C4-2B (cell line): Measurements from ENCODE around the gene PRUNE1.

Experiments
- ZFX ChIP-seq: fragments of 450-650 bp; IDR thresholded peaks from 2 replicates; pipeline ENCODE4 v1.6.1; 2017
- TF ChIP-seq, protein P1 (sequence below): fragments of 450-650 bp; conservative IDR thresholded peaks from 2 replicates; pipeline ENCODE4 v1.5.1; 2017; ENCODE audit warnings: mild to moderate bottlenecking

DNA sequence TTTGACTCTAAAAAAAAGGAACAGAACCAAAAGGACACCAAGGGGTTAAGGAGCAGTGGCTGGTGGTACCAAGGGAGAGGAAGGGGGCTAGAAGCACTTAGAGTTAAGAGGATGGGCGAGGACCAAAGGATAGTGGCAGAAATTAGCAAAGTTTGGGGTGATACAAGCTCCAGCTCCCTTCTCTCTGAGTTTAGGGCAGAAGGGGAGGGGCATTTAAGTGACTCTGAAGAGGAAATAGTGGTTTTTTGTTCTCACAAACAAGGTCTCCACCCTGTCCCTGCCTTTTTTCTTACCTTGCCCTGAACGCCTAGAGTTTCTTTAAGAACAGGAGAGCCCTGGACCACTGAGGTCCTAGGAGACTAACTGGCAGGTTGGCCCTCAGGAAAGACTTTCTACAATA lies 47.9 kb downstream of the PRUNE1 start:
- TF ChIP-seq, protein P1, sequence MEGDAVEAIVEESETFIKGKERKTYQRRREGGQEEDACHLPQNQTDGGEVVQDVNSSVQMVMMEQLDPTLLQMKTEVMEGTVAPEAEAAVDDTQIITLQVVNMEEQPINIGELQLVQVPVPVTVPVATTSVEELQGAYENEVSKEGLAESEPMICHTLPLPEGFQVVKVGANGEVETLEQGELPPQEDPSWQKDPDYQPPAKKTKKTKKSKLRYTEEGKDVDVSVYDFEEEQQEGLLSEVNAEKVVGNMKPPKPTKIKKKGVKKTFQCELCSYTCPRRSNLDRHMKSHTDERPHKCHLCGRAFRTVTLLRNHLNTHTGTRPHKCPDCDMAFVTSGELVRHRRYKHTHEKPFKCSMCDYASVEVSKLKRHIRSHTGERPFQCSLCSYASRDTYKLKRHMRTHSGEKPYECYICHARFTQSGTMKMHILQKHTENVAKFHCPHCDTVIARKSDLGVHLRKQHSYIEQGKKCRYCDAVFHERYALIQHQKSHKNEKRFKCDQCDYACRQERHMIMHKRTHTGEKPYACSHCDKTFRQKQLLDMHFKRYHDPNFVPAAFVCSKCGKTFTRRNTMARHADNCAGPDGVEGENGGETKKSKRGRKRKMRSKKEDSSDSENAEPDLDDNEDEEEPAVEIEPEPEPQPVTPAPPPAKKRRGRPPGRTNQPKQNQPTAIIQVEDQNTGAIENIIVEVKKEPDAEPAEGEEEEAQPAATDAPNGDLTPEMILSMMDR = no peak
- no peak for TF ChIP-seq ZFX
